H9 (cell line): ENCODE results near the gene ARHGAP24. TPM values are rescaled to one million over a fixed set of nuclear protein-coding genes. Genes with fewer than 3 reads are reported as not detected.

Experiments
- DNase-seq: peaks from one replicate; pipeline ENCODE4 v3.0.0-alpha.2; 2017
- H2AFZ ChIP-seq: one replicate; pipeline ENCODE4 v1.6.1; 2013; ENCODE audit warnings: mild to moderate bottlenecking, low read length, control low read depth, moderate library complexity
- H2AK5ac ChIP-seq: 2 replicates; pipeline ENCODE4 v1.6.1; 2013; ENCODE audit warnings: low read length, control low read depth, mixed read lengths; ENCODE audit not compliant: insufficient read length
- H2BK120ac ChIP-seq: one replicate; pipeline ENCODE4 v1.6.1; 2013; ENCODE audit warnings: low read depth, mild to moderate bottlenecking, low read length, control low read depth, inconsistent platforms; ENCODE audit not compliant: poor library complexity, severe bottlenecking
- H2BK12ac ChIP-seq: 2 replicates; pipeline ENCODE4 v1.6.1; 2013; ENCODE audit warnings: low read length, control low read depth, mixed read lengths, low read depth; ENCODE audit not compliant: insufficient read length
- H2BK15ac ChIP-seq: 2 replicates; pipeline ENCODE4 v1.6.1; 2013; ENCODE audit warnings: low read depth, low read length, control low read depth
- H2BK20ac ChIP-seq: one replicate; pipeline ENCODE4 v1.6.1; 2013; ENCODE audit warnings: low read depth, mild to moderate bottlenecking, low read length, control low read depth, inconsistent platforms; ENCODE audit not compliant: poor library complexity, severe bottlenecking
- H2BK5ac ChIP-seq: 2 replicates; pipeline ENCODE4 v1.6.1; 2013; ENCODE audit warnings: low read length, control low read depth, mixed read lengths; ENCODE audit not compliant: insufficient read length
- H3K14ac ChIP-seq: 2 replicates; pipeline ENCODE4 v1.6.1; 2013; ENCODE audit warnings: low read length, control low read depth; ENCODE audit not compliant: insufficient read depth
- H3K18ac ChIP-seq: 2 replicates; pipeline ENCODE4 v1.6.1; 2013; ENCODE audit warnings: low read depth, mild to moderate bottlenecking, mixed read lengths, low read length, control low read depth; ENCODE audit not compliant: insufficient read length
- H3K23ac ChIP-seq: 2 replicates; pipeline ENCODE4 v1.6.1; 2013; ENCODE audit warnings: low read length, control low read depth, mixed read lengths, low read depth; ENCODE audit not compliant: insufficient read length
- H3K23me2 ChIP-seq: 2 replicates; pipeline ENCODE4 v1.6.1; 2013; ENCODE audit warnings: low read depth, mild to moderate bottlenecking, mixed read lengths, low read length, control low read depth; ENCODE audit not compliant: insufficient read length, poor library complexity, severe bottlenecking
- H3K27ac ChIP-seq: 2 replicates; pipeline ENCODE4 v1.5.1; 2013; ENCODE audit warnings: low read length, control low read depth, mixed read lengths, low read depth; ENCODE audit not compliant: insufficient read length
- H3K27me3 ChIP-seq: 2 replicates; pipeline ENCODE4 v1.6.1; 2013; ENCODE audit warnings: low read length, control low read depth, inconsistent platforms; ENCODE audit not compliant: insufficient read depth
- H3K4ac ChIP-seq: 2 replicates; pipeline ENCODE4 v1.6.1; 2013; ENCODE audit warnings: low read depth, mild to moderate bottlenecking, control low read depth, inconsistent platforms, low read length, moderate library complexity
- H3K4me1 ChIP-seq: 2 replicates; pipeline ENCODE4 v1.6.1; 2013; ENCODE audit warnings: low read length, control low read depth, inconsistent platforms; ENCODE audit not compliant: insufficient read depth
- H3K4me2 ChIP-seq: 2 replicates; pipeline ENCODE4 v1.6.1; 2013; ENCODE audit warnings: low read length, control low read depth, mixed read lengths; ENCODE audit not compliant: insufficient read length, insufficient read depth
- H3K56ac ChIP-seq: 2 replicates; pipeline ENCODE4 v1.6.1; 2013; ENCODE audit warnings: low read depth, mild to moderate bottlenecking, mixed read lengths, low read length, control low read depth; ENCODE audit not compliant: insufficient read length
- H3K79me1 ChIP-seq: 2 replicates; pipeline ENCODE4 v1.6.1; 2013; ENCODE audit warnings: low read depth, mild to moderate bottlenecking, moderate library complexity, low read length, control low read depth, inconsistent platforms; ENCODE audit not compliant: insufficient read depth, poor library complexity, severe bottlenecking
- H3K79me2 ChIP-seq: 2 replicates; pipeline ENCODE4 v1.6.1; 2013; ENCODE audit warnings: low read length, control low read depth, inconsistent platforms; ENCODE audit not compliant: insufficient read depth
- H3K9ac ChIP-seq: 2 replicates; pipeline ENCODE4 v1.6.1; 2013; ENCODE audit warnings: low read length, control low read depth, mixed read lengths; ENCODE audit not compliant: insufficient read length; ENCODE audit errors: extremely low read depth
- H3K9me3 ChIP-seq: one replicate; pipeline ENCODE4 v1.6.1; 2013; ENCODE audit warnings: low read depth, low read length, inconsistent platforms; ENCODE audit not compliant: control insufficient read depth
- H3T11ph ChIP-seq: one replicate; pipeline ENCODE4 v1.6.1; 2013; ENCODE audit warnings: mild to moderate bottlenecking, low read length, control low read depth, inconsistent platforms
- H4K20me1 ChIP-seq: one replicate; pipeline ENCODE4 v1.6.1; 2013; ENCODE audit not compliant: control insufficient read depth, insufficient read length, insufficient read depth
- H4K5ac ChIP-seq: 2 replicates; pipeline ENCODE4 v1.6.1; 2013; ENCODE audit warnings: low read depth, mild to moderate bottlenecking, mixed read lengths, low read length, control low read depth; ENCODE audit not compliant: insufficient read length
- H4K8ac ChIP-seq: replicated peaks from 2 replicates; pipeline ENCODE4 v1.6.1; 2013; ENCODE audit warnings: low read length, control low read depth, mixed read lengths, low read depth; ENCODE audit not compliant: insufficient read length
- H4K91ac ChIP-seq: 2 replicates; pipeline ENCODE4 v1.6.1; 2013; ENCODE audit warnings: low read depth, mild to moderate bottlenecking, moderate library complexity, mixed read lengths, low read length, control low read depth; ENCODE audit not compliant: insufficient read length
- H3K27ac Mint-ChIP-seq, 3 experiments: 2 replicates in 2 of 3; 3 replicates in 1 of 3; pipeline ENCODE4 v1.8.0; 2020 to 2021; ENCODE audit warnings: mixed read lengths in 3 of 3, mild to moderate bottlenecking in 1 of 3, moderate library complexity in 1 of 3
- H3K27me3 Mint-ChIP-seq: 2 replicates; pipeline ENCODE4 v1.8.0; 2021; ENCODE audit warnings: low read depth, mild to moderate bottlenecking, moderate library complexity, mixed read lengths
- H3K36me3 Mint-ChIP-seq, 3 experiments: 2 replicates in 2 of 3; 3 replicates in 1 of 3; pipeline ENCODE4 v1.8.0; 2020 to 2021; ENCODE audit warnings: low read depth in 3 of 3, mixed read lengths in 3 of 3; ENCODE audit not compliant: insufficient read depth in 1 of 3
- H3K4me1 Mint-ChIP-seq, 2 experiments: 2 replicates each; pipeline ENCODE4 v1.8.0; 2020; ENCODE audit warnings: mixed read lengths in 2 of 2
- H3K4me3 Mint-ChIP-seq, 2 experiments: 2 replicates in 1 of 2; 3 replicates in 1 of 2; pipeline ENCODE4 v1.8.0; 2020 to 2021; ENCODE audit warnings: mild to moderate bottlenecking in 2 of 2, mixed read lengths in 2 of 2, moderate library complexity in 1 of 2
- H3K9me3 Mint-ChIP-seq, 2 experiments: 2 replicates in 1 of 2; 3 replicates in 1 of 2; pipeline ENCODE4 v1.8.0; 2020; ENCODE audit warnings: mild to moderate bottlenecking in 2 of 2, mixed read lengths in 2 of 2, moderate library complexity in 1 of 2
- WGBS: extraction: QIAGEN DNeasy Blood & Tissue Kit; methylation state at CpG from one replicate; pipeline ENCODE4 v1.1.7; 2013; ENCODE audit warnings: missing lambda C conversion rate, low lambda C conversion rate, mixed read lengths; ENCODE audit not compliant: insufficient read length; ENCODE audit errors: extremely low coverage; 5-methylcytosine and 5-hydroxymethylcytosine counted together
- total RNA-seq: library from RNA; stranded (reverse); gene quantifications from 2 replicates; pipeline ENCODE4 v1.2.1, GENCODE V29; 2021
- TF ChIP-seq, protein P1 (sequence below): fragments of 200-600 bp; sonication (generic); conservative IDR thresholded peaks from 3 replicates; pipeline ENCODE4 v1.8.0; 2021; ENCODE audit warnings: antibody characterized with exemption, mild to moderate bottlenecking

The ARHGAP24 gene
- total RNA-seq, 1 experiment from 2014 or later = 0.37 TPM

DNA sequence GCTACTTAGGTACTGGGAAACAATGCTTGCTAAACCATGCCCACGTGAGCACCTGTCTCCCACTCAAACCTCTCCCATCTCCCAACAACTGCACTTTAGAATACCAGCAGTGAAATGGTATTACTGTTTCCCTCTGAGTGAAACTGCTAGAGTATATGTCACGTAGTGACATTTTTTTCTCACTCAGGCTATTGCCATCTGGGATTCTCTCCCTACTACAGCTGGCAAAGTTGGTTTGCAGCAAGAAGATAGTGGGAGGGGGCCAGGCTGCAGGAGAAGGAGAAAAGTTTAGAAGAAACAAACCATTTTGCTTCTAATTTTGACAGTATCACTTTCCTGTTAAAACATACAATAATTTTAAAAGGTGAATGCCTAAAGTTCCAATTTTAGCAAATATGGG is 526.6 kb downstream of the ARHGAP24 start:
- no peak overlapping the region for H2BK5ac ChIP-seq
- no peak overlapping the region for H3K23ac ChIP-seq
- WGBS = no CpG with 5 or more reads among the region's 2 CpGs
- no peaks in the 10 kb centered on the region for H3K36me3 Mint-ChIP-seq
- no peak overlapping the region for H3K27ac ChIP-seq
- H3K9me3 Mint-ChIP-seq = no peaks in the 10 kb centered on the region
- no peaks in the 10 kb centered on the region for H3K79me2 ChIP-seq
- H3K4ac ChIP-seq = no peak overlapping the region
- peak overlapping the region in 1 of 3 experiments; percentile 46; a peak in 1 of 7 replicates for H3K27ac Mint-ChIP-seq
- H3K4me3 Mint-ChIP-seq = no peak overlapping the region
- no peak overlapping the region for H4K91ac ChIP-seq
- H2AK5ac ChIP-seq = no peak overlapping the region
- TF ChIP-seq, protein P1, sequence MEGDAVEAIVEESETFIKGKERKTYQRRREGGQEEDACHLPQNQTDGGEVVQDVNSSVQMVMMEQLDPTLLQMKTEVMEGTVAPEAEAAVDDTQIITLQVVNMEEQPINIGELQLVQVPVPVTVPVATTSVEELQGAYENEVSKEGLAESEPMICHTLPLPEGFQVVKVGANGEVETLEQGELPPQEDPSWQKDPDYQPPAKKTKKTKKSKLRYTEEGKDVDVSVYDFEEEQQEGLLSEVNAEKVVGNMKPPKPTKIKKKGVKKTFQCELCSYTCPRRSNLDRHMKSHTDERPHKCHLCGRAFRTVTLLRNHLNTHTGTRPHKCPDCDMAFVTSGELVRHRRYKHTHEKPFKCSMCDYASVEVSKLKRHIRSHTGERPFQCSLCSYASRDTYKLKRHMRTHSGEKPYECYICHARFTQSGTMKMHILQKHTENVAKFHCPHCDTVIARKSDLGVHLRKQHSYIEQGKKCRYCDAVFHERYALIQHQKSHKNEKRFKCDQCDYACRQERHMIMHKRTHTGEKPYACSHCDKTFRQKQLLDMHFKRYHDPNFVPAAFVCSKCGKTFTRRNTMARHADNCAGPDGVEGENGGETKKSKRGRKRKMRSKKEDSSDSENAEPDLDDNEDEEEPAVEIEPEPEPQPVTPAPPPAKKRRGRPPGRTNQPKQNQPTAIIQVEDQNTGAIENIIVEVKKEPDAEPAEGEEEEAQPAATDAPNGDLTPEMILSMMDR = no peak
- H2BK20ac ChIP-seq = no peak overlapping the region
- H2BK12ac ChIP-seq = no peak overlapping the region
- no peaks in the 10 kb centered on the region for H3K4me1 ChIP-seq
- no peak overlapping the region for H3K4me2 ChIP-seq
- H4K5ac ChIP-seq = no peak overlapping the region
- H3K14ac ChIP-seq = no peak overlapping the region
- no peaks in the 10 kb centered on the region for H3K9me3 ChIP-seq
- no peaks in the 10 kb centered on the region for H3K79me1 ChIP-seq
- no peak for DNase-seq
- H3K23me2 ChIP-seq = no peaks in the 10 kb centered on the region
- no peak overlapping the region for H2BK15ac ChIP-seq
- H3K4me1 Mint-ChIP-seq = no peaks in the 10 kb centered on the region
- no peak overlapping the region for H2BK120ac ChIP-seq
- no peaks in the 10 kb centered on the region for H4K20me1 ChIP-seq
- H3K18ac ChIP-seq = no peak overlapping the region
- no peak overlapping the region for H3T11ph ChIP-seq
- H3K27me3 ChIP-seq = no peaks in the 10 kb centered on the region
- H3K27me3 Mint-ChIP-seq = no peaks in the 10 kb centered on the region
- H3K56ac ChIP-seq = no peak overlapping the region
- no peak overlapping the region for H3K9ac ChIP-seq
- H2AFZ ChIP-seq = no peak overlapping the region
- no peak overlapping the region for H4K8ac ChIP-seq
